Measurements from ENCODE around the gene DNAJC13.

Gene DNAJC13

DNA sequence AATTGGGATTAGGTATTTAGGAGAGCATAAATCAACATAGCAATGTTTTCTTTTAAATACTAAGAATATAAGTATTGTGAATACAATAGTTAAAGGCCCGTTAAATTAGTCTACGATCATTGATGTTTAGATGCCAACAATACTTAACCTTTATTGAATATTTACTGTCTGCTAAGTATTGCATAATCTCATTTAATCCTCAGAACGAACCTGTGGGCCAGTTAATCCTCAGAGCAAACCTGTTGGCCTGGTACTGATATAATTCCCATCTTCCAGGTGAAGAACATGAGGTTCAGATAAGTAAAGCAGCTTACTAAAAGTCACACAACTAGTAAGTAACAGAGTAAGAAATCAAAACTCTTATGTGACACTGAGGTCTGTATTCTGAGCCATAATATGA is 122.4 kb downstream of the DNAJC13 start:
- H3K4me3 ChIP-seq (ENCODE audit: low read length), result no peak overlapping the region
- DNase-seq (ENCODE audit: low read depth), result no peak
- TF ChIP-seq, protein P1, sequence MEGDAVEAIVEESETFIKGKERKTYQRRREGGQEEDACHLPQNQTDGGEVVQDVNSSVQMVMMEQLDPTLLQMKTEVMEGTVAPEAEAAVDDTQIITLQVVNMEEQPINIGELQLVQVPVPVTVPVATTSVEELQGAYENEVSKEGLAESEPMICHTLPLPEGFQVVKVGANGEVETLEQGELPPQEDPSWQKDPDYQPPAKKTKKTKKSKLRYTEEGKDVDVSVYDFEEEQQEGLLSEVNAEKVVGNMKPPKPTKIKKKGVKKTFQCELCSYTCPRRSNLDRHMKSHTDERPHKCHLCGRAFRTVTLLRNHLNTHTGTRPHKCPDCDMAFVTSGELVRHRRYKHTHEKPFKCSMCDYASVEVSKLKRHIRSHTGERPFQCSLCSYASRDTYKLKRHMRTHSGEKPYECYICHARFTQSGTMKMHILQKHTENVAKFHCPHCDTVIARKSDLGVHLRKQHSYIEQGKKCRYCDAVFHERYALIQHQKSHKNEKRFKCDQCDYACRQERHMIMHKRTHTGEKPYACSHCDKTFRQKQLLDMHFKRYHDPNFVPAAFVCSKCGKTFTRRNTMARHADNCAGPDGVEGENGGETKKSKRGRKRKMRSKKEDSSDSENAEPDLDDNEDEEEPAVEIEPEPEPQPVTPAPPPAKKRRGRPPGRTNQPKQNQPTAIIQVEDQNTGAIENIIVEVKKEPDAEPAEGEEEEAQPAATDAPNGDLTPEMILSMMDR (conservative IDR thresholded peaks at IDR 0.05; ENCODE audit: low read depth, low read length), result no peak

DNA sequence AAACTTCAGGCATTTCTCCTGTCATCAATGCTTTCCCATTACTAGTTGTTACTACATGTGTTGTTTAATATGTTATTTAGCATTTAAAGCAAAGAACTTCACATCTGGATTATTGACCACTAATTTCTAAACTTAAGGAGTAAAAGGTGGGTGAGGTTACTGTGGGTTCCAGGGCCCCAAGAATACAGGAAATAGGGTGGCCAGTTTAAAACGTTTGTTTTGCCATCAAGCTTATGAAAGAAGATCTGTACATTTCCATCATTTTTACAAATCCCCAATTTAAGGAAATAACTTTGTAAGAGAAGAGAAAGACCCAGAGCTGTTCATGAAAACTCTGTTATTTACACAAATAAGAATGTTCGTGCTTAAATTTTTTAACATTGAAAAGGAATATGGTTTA is 125.3 kb downstream of the DNAJC13 start:
- no peak for DNase-seq (ENCODE audit: low read depth)
- TF ChIP-seq, protein P1 (conservative IDR thresholded peaks at IDR 0.05; ENCODE audit: low read depth, low read length), result no peak
- H3K4me3 ChIP-seq (ENCODE audit: low read length), result no peak overlapping the region

DNA sequence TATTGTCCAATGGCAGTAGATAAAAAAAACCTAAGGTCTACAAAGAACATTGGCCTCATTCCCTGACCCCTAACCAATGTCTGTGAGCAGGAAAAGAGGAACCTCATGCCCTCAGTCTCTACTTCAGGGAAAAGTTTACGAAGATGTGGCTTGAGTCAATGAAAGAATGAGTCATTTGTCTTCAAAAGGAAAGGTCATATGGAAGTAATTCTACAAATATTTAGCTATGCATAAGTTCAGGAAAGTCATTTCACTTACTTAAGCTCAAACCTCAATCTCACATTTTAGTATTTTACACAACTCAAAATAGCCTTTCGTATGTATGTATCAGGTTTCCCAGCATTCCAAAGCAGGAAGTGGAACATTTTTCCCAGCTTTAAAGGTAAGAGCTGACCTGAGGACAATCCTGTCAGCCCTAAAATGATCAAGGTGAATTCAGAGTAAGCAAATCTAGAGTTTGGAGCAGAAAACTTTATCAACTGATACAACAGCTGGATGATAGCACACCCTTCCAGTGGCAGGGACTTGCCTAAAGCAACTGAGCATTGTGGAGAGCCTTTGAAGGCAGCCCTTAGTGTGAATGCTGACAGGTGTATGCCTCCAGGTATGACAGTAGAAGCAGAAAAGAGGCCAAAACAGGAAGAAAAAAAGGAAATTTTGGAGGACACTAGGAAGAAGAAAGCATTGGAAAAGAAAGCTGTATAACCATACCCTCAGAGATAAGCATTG is 125.9 kb downstream of the DNAJC13 start:
- TF ChIP-seq, protein P1 (conservative IDR thresholded peaks at IDR 0.05; ENCODE audit: low read depth, low read length), result no peak
- DNase-seq (ENCODE audit: low read depth), result peak; percentile 38
- no peak overlapping the region for H3K4me3 ChIP-seq (ENCODE audit: low read length)

DNA sequence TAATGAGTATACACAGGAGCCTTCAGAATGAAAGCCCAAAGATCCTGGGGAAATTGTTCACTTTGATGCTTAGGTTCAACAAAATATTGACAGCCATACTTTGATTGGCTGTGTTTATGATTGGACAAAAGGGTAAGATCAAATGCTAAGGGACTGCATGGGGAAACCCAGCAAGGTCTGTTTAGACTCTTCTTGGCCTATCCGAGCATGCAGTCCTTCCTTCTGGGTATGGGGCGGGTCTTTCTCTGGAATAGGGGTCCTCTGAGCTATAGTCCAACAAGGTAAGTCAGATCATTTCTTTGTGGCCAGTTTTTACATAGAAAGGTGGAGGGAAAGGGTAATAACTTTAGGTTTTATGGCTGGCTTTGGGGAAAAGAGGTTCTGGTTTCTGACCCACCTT is 126.8 kb downstream of the DNAJC13 start:
- no peak overlapping the region for H3K4me3 ChIP-seq (ENCODE audit: low read length)
- DNase-seq (ENCODE audit: low read depth), result no peak
- TF ChIP-seq, protein P1 (conservative IDR thresholded peaks at IDR 0.05; ENCODE audit: low read depth, low read length), result no peak

DNA sequence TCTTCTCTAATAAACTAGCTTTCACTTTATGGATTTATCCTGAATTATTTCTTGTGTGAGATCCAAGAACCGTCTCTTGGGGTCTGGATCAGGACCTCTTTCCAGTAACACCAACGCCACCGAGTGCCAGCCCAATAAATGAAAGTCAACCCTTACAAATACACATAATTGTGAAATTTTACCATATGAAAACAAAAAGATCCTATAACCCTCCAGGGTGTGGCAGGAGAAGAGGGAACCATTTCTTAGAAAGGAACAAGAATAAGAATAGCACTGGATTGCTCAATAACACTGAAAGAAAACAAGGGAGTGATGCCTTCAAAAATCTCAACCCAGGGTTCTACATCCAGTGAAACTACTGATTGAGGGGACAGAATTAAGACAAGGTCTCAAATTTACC is 128.2 kb downstream of the DNAJC13 start:
- no peak overlapping the region for H3K4me3 ChIP-seq (ENCODE audit: low read length)
- no peak for DNase-seq (ENCODE audit: low read depth)
- TF ChIP-seq, protein P1 (conservative IDR thresholded peaks at IDR 0.05; ENCODE audit: low read depth, low read length), result no peak

DNA sequence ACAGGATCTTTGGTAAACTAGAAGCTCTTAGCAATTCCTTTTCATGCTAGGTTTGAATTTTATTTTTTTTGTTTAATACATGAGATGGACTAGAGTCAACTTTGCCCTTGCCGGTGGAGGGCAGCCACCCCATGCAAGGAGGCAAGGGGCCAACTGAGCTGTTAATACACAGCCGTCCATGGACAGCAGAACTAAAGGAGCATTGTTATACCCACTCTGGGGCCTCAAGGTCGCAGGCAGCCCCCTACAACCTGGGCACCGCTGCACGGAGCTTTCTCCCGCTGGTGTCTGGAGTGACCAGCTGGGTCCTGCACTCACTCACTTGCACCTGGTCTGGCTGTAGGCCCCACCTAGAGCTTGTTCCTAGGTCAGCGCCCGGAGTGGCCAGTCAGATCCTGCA is 131.9 kb downstream of the DNAJC13 start:
- no peak overlapping the region for H3K4me3 ChIP-seq (ENCODE audit: low read length)
- TF ChIP-seq, protein P1 (conservative IDR thresholded peaks at IDR 0.05; ENCODE audit: low read depth, low read length), result no peak
- DNase-seq (ENCODE audit: low read depth), result no peak

DNA sequence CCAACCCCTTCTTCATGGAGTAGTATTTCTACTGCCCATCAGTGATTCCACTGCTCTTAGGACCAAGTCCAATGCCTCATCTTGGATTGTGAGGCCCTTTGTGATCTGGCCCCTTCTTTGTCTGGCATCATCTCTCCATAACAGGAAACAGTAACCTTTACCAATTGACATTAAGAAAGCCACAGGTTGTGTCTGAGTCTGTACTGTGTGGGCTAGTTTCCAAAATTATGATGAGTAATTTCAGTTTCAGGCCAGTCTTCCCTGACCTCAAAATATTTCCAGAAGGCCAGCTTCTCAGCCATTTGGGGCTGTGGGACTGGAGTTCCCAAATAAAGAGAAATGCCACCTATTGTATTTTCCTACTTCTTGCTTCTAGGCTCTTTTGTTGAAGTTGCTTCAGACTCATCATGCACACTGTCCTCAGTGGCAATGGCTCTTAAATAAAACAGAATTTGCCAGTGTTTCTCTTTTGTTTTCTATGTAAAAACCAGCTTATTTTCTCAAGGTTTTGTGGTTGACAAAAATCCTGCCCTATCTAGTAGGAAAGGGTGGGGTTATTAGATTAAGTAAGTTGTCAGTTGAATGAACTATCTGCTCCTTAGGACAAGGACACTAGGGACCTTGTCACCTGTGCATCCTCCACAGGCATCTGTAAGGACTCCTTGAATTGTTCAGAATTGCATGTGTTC is 132.7 kb downstream of the DNAJC13 start:
- DNase-seq (ENCODE audit: low read depth), result no peak
- TF ChIP-seq, protein P1 (conservative IDR thresholded peaks at IDR 0.05; ENCODE audit: low read depth, low read length), result no peak
- no peak overlapping the region for H3K4me3 ChIP-seq (ENCODE audit: low read length)
